ENCODE measurements around the gene ZSCAN5C.
"Not testable (repeated sequence)": the region's sequence is repeated elsewhere in the genome, so short reads cannot be mapped to it uniquely, and the experiment has no call there.

Gene ZSCAN5C

GRCh38 chr19:56201973-56202372, at the start of gene ZSCAN5C:
Gene ZSCAN5C, plus strand, starts transcription at chr19:56202273. Its CDS starts 3,641 bp downstream, at chr19:56205914.
- no peak for DNase-seq

GRCh38 chr19:56152644-56153043, 49.4 kb upstream of the ZSCAN5C start:
- DNase-seq = no peak

GRCh38 chr19:56153507-56153906, 48.6 kb upstream of the ZSCAN5C start:
- no peak for DNase-seq

GRCh38 chr19:56155124-56155687, 46.9 kb upstream of the ZSCAN5C start:
- DNase-seq = peak; percentile 48

GRCh38 chr19:56156768-56157167, 45.3 kb upstream of the ZSCAN5C start:
- DNase-seq = no peak

- DNase-seq = no peak
Measured at GRCh38 chr19:56158170-56158757, 43.8 kb upstream of the ZSCAN5C start.

- DNase-seq = no peak
Measured at GRCh38 chr19:56159009-56159559, 43.0 kb upstream of the ZSCAN5C start.

GRCh38 chr19:56159622-56160271, 42.3 kb upstream of the ZSCAN5C start:
- no peak for DNase-seq

GRCh38 chr19:56161534-56161933, 40.5 kb upstream of the ZSCAN5C start:
- DNase-seq = no peak

GRCh38 chr19:56162258-56162657, 39.8 kb upstream of the ZSCAN5C start:
- DNase-seq = peak; percentile 55

- no peak for DNase-seq
Measured at GRCh38 chr19:56163097-56163496, 39.0 kb upstream of the ZSCAN5C start.

GRCh38 chr19:56167064-56167578, 35.0 kb upstream of the ZSCAN5C start:
- DNase-seq = peak; percentile 61

GRCh38 chr19:56170261-56170660, 31.8 kb upstream of the ZSCAN5C start:
- DNase-seq = no peak

- no peak for DNase-seq
Measured at GRCh38 chr19:56174086-56174485, 28.0 kb upstream of the ZSCAN5C start.

- DNase-seq = no peak
Measured at GRCh38 chr19:56174550-56174949, 27.5 kb upstream of the ZSCAN5C start.

- not testable (repeated sequence) for DNase-seq
Measured at GRCh38 chr19:56175861-56176307, 26.2 kb upstream of the ZSCAN5C start, which contains the start of gene GALP. Gene GALP, plus strand, starts transcription at chr19:56176008. Its CDS starts 1,101 bp downstream, at chr19:56177109.

GRCh38 chr19:56176310-56176709, 25.8 kb upstream of the ZSCAN5C start:
- DNase-seq = not testable (repeated sequence)

- DNase-seq = no peak
Measured at GRCh38 chr19:56176881-56177280, 25.2 kb upstream of the ZSCAN5C start.

- DNase-seq = no peak
Measured at GRCh38 chr19:56177564-56178243, 24.4 kb upstream of the ZSCAN5C start.

- DNase-seq = no peak
Measured at GRCh38 chr19:56189785-56190184, 12.3 kb upstream of the ZSCAN5C start.

GRCh38 chr19:56191115-56191514, 11.0 kb upstream of the ZSCAN5C start:
- DNase-seq = no peak

GRCh38 chr19:56191711-56192110, 10.4 kb upstream of the ZSCAN5C start:
- DNase-seq = no peak
